Upper lobe of left lung (tissue), 6 donors: ENCODE measurements around the gene STAC3. TPM values are rescaled to one million over a fixed set of nuclear protein-coding genes. Genes with fewer than 3 reads are reported as not detected.

Experiments
- ATAC-seq, 2 donors: fragments of 200-7000 bp; cut with Tn5 transposase; one replicate each; pipeline ENCODE4 v1.9.1; 2022; ENCODE audit warnings: mild to moderate bottlenecking in 2 of 2, moderate library complexity in 2 of 2; ENCODE audit not compliant: low FRiP score in 2 of 2
- DNase-seq, 2 donors: peaks; one replicate each; pipeline ENCODE4 v3.0.0-alpha.2; 2019 to 2020
- H3K27ac ChIP-seq, 4 donors: fragments of 200-600 bp; sonication (generic); one replicate each; pipeline ENCODE4 v1.5.1; 2016 to 2019
- H3K27me3 ChIP-seq, 4 donors: fragments of 200-600 bp; sonication (generic); one replicate each; pipeline ENCODE4 v1.5.1; 2017 to 2019
- H3K36me3 ChIP-seq, 4 donors: fragments of 200-600 bp; sonication (generic); one replicate each; pipeline ENCODE4 v1.5.1; 2016 to 2019
- H3K4me1 ChIP-seq, 4 donors: fragments of 200-600 bp; sonication (generic); one replicate each; pipeline ENCODE4 v1.5.1; 2018 to 2019
- H3K4me3 ChIP-seq, 4 donors: fragments of 200-600 bp; sonication (generic); one replicate each; pipeline ENCODE4 v1.5.1; 2017 to 2019; ENCODE audit warnings: mild to moderate bottlenecking in 2 of 4, moderate library complexity in 1 of 4
- H3K9me3 ChIP-seq, 4 donors: fragments of 200-600 bp; sonication (generic); one replicate each; pipeline ENCODE4 v1.5.1; 2018 to 2019
- EP300 ChIP-seq, 4 donors: sonication (generic); formaldehyde crosslinking; IDR thresholded peaks; one replicate each; pipeline ENCODE4 v1.5.1; 2017; ENCODE audit warnings: antibody characterized with exemption in 4 of 4, control low read depth in 2 of 4
- POLR2A ChIP-seq, 4 donors: fragments of 450-650 bp; IDR thresholded peaks; one replicate each; pipeline ENCODE4 v1.5.1; 2016 to 2017; ENCODE audit warnings: antibody characterized with exemption in 4 of 4, mild to moderate bottlenecking in 2 of 4
- POLR2AphosphoS5 ChIP-seq, 2 donors: sonication (generic); formaldehyde crosslinking; IDR thresholded peaks; one replicate each; pipeline ENCODE4 v1.5.1; 2017; ENCODE audit warnings: antibody characterized with exemption in 2 of 2
- WGBS, 2 donors: methylation state at CpG; one replicate each; pipeline ENCODE4 v1.1.5; 2017 to 2018; 5-methylcytosine and 5-hydroxymethylcytosine counted together
- total RNA-seq, 6 donors: library from RNA; depleted of rRNA in 4 of 6; stranded (reverse); fragments of >200 nt in 4 of 6; gene quantifications; one replicate each; pipeline versions ENCODE4 v1.1.0 to v1.2.1, GENCODE V29; 2016 to 2021
- TF ChIP-seq, protein P1 (sequence below), 6 experiments: fragments of 450-650 bp in 4 of 6; fragments of 200-600 bp in 2 of 6; sonication (generic) in 2 of 6; IDR thresholded peaks; one replicate each; pipeline ENCODE4 v1.5.1; 2016 to 2019; ENCODE audit warnings: antibody characterized with exemption in 6 of 6
- donor health status: DM: no; HTN: no; CAD: no; lungs with moderate emphysema.
- donor health status: DM: no; HTN: yes; CAD: no; lungs with severe emphysema.

The STAC3 gene
- total RNA-seq, 6 donors from 2014 or later = 4.3 to 10.5 (median 5.6) TPM

DNA sequence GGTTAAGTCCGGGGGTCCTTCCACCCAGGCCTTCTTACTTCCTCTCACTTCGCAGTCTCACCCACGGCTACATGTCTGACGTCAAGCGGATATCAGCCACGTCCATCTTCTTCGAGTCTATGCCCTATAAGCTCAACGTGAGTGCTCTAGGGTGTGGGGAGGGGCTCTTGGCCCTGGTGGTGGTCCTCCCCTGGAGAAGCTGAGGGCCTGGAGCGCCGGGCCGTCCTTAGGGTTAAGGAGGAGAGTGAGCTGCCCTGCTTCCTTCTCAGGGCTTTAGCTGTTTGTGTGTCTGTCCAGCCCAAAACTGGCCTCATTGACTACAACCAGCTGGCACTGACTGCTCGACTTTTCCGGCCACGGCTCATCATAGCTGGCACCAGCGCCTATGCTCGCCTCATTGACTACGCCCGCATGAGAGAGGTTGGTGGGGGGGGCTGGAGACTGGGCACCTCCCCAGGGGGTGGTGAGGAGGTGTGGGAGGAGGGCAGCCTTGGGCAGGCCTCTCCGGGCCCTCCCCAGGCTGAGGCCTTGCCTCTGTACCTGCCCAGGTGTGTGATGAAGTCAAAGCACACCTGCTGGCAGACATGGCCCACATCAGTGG, 18.7 kb downstream of the STAC3 start:
- TF ChIP-seq POLR2A (IDR thresholded peaks at IDR 0.05) (no peak), EP300 (IDR thresholded peaks at IDR 0.05) (no peak), POLR2AphosphoS5 (IDR thresholded peaks at IDR 0.05) (no peak)
- TF ChIP-seq, protein P1, sequence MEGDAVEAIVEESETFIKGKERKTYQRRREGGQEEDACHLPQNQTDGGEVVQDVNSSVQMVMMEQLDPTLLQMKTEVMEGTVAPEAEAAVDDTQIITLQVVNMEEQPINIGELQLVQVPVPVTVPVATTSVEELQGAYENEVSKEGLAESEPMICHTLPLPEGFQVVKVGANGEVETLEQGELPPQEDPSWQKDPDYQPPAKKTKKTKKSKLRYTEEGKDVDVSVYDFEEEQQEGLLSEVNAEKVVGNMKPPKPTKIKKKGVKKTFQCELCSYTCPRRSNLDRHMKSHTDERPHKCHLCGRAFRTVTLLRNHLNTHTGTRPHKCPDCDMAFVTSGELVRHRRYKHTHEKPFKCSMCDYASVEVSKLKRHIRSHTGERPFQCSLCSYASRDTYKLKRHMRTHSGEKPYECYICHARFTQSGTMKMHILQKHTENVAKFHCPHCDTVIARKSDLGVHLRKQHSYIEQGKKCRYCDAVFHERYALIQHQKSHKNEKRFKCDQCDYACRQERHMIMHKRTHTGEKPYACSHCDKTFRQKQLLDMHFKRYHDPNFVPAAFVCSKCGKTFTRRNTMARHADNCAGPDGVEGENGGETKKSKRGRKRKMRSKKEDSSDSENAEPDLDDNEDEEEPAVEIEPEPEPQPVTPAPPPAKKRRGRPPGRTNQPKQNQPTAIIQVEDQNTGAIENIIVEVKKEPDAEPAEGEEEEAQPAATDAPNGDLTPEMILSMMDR (IDR thresholded peaks at IDR 0.05) = no peak
- Histone ChIP-seq H3K4me1 (peaks cover 15 to 32% (median 26%) of the 10 kb centered on the region in 4 donors), H3K27ac (no peak overlapping the region), H3K36me3 (peaks cover 0 to 40% (median 36%) of the 10 kb centered on the region in 4 donors), H3K4me3 (no peak overlapping the region), H3K27me3 (peaks cover 0 to 9% (median 2%) of the 10 kb centered on the region in 4 donors), H3K9me3 (no peaks in the 10 kb centered on the region)
- ATAC-seq (no peak), DNase-seq (no peak)
- 95 to 96% methylated on average over 17 to 19 of the region's 19 CpGs for WGBS, 2 donors

DNA sequence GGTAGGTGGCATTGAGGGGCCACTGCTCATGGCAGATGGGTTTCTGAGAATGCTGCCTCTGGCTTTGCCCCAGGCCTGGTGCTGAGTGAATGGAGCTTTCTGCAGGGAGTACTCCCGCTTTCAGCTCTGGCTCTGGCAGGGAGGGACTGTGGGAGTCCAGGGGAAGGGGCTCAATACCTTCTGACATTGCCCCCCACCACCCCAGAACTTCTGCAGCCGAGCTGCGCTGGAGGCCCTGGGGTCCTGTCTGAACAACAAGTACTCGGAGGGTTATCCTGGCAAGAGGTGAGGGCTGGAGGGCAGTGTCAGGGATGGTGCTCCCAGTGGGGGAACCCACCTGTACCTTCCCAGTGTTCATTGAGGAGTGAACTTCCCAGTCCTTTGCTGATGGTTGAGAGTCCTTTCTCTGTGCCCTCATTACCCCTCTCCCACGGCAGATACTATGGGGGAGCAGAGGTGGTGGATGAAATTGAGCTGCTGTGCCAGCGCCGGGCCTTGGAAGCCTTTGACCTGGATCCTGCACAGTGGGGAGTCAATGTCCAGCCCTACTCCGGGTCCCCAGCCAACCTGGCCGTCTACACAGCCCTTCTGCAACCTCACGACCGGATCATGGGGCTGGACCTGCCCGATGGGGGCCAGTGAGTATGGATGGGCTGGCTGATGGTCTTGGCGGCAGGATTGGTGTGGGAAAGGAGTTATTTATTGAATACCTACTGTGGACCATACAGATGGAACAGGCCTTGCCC, 19.5 kb downstream of the STAC3 start:
- Histone ChIP-seq H3K4me1 (peaks cover 21 to 40% (median 34%) of the 10 kb centered on the region in 4 donors), H3K9me3 (no peaks in the 10 kb centered on the region), H3K36me3 (peaks cover 0 to 40% (median 36%) of the 10 kb centered on the region in 4 donors), H3K27ac (peak overlapping the region in 1 of 4 donors; percentile 4), H3K27me3 (peaks cover 0 to 11% (median 8%) of the 10 kb centered on the region in 4 donors), H3K4me3 (no peak overlapping the region)
- WGBS, 2 donors = 96 to 100% methylated on average over 2 to 13 of the region's 13 CpGs
- DNase-seq (no peak), ATAC-seq (no peak)
- TF ChIP-seq POLR2AphosphoS5 (IDR thresholded peaks at IDR 0.05) (no peak), POLR2A (IDR thresholded peaks at IDR 0.05) (no peak), EP300 (IDR thresholded peaks at IDR 0.05) (no peak)
- TF ChIP-seq, protein P1 (IDR thresholded peaks at IDR 0.05) = no peak

DNA sequence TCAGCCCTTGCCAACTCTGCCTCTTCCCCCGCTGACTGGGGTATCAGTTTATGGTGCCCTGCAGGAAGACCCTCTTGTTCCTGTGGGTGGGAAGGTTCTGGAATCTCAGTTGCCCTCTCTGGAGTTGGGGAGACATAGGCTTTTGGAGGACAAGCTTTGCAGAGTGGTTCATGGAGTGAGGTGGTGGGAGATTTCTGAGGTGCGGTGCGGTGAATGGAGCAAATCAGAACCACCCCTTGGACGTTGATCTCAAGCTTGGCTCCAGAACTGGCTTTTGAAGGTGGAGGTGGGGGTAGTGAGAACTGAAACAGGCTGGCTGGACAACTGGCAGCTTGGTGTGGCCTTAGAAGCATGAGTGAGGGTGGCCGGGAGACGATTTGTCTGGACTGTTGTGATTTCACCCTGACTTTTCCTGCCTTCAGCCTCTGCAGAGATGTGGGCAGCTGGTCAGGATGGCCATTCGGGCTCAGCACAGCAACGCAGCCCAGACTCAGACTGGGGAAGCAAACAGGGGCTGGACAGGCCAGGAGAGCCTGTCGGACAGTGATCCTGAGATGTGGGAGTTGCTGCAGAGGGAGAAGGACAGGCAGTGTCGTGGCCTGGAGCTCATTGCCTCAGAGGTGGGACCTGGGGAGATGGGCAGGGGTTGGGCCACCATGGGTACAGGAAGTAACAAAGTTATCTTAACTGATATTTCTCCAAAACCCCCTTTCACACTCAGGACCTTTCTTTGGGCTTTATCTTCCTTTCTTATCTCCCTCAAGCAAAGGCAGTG, 20.4 kb downstream of the STAC3 start:
- TF ChIP-seq POLR2A (IDR thresholded peaks at IDR 0.05) (no peak), POLR2AphosphoS5 (IDR thresholded peaks at IDR 0.05) (no peak), EP300 (IDR thresholded peaks at IDR 0.05) (no peak)
- TF ChIP-seq, protein P1 (IDR thresholded peaks at IDR 0.05) = no peak
- Histone ChIP-seq H3K4me1 (peaks cover 26 to 40% (median 35%) of the 10 kb centered on the region in 4 donors), H3K4me3 (peak overlapping the region; percentile 54 to 72 (median 66)), H3K27ac (peak overlapping the region; percentile 79 to 90 (median 84)), H3K36me3 (peaks cover 0 to 40% (median 36%) of the 10 kb centered on the region in 4 donors), H3K9me3 (no peaks in the 10 kb centered on the region), H3K27me3 (peaks cover 0 to 16% (median 10%) of the 10 kb centered on the region in 4 donors)
- 66 to 74% methylated on average over 10 of the region's 10 CpGs for WGBS, 2 donors
- ATAC-seq (no peak), DNase-seq (no peak)

DNA sequence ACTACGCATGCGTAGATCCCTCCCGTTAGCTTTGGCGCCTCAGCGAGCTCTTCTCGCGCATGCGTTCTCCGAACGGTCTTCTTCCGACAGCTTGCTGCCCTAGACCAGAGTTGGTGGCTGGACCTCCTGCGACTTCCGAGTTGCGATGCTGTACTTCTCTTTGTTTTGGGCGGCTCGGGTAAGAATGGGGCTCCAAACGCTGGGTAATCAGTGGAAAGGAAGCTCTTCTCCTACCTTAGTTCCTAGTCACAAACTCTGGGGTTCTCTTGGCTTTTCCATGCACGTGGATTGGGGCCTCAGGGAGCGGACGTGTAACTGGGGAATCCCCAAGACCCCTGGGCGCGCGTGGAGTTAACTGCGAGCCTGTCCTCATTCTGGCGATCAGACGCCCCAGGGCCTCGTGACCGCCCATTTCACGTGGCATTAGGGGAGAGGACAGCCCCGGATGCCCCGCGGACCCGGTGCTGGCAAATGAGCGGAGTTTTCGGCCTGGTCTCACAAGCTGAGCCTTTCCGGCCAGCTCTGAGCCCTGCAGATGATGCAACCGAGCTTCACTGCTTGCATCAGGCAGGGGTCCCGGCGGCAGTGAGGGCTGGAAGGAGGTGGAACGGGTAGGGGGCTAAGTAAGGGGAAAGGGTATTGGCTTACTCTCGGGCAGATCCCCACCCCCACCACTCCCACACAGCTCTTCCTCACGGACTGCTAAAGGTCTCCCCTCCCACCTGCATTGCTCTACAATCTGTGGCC, 21.2 kb downstream of the STAC3 start, which contains the start of gene SHMT2:
TSS of gene SHMT2 (plus strand) at position 78 of the 747 bp plus-strand sequence. CDS start at position 146, 68 bp downstream.
- Histone ChIP-seq H3K27ac (peak within 1 kb of the TSS; percentile 79 to 90 (median 84)), H3K4me1 (peaks cover 34 to 48% (median 42%) of the 10 kb centered on the region in 4 donors), H3K4me3 (peak within 1 kb of the TSS; percentile 54 to 72 (median 66)), H3K36me3 (peaks cover 0 to 39% (median 32%) of the 10 kb centered on the region in 4 donors), H3K9me3 (no peaks in the 10 kb centered on the region), H3K27me3 (peaks cover 0 to 24% (median 14%) of the 10 kb centered on the region in 4 donors)
- WGBS, 2 donors = 1% methylated on average over 24 to 39 of the region's 42 CpGs
- TF ChIP-seq, protein P1 (IDR thresholded peaks at IDR 0.05) = peak in 3 of 6 experiments; percentile 0 to 33 (median 2)
- peak; percentile 13 to 22 for TF ChIP-seq POLR2AphosphoS5 (IDR thresholded peaks at IDR 0.05)
- TF ChIP-seq POLR2A (IDR thresholded peaks at IDR 0.05) = peak in 2 of 4 donors; percentile 41 to 46
- TF ChIP-seq EP300 (IDR thresholded peaks at IDR 0.05) = no peak
- peak; percentile 87 to 95 for DNase-seq
- peak; percentile 66 to 87 for ATAC-seq
